Psoas muscle (tissue), 8 donors: ENCODE data around the gene IFNLR1. TPM values are rescaled to one million over a fixed set of nuclear protein-coding genes. Genes with fewer than 3 reads are reported as not detected.

Experiments
- ATAC-seq, 4 donors: fragments of 200-7000 bp; cut with Tn5 transposase; one replicate each; pipeline ENCODE4 v1.9.1; 2020; ENCODE audit warnings: moderate library complexity in 3 of 4, mild to moderate bottlenecking in 2 of 4
- DNase-seq, 2 donors: peaks; one replicate each; pipeline ENCODE4 v3.0.0-alpha.2; 2020
- H3K27ac ChIP-seq: fragments of 200-600 bp; one replicate; pipeline ENCODE4 v1.8.0; 2022
- H3K27me3 ChIP-seq, 3 donors: fragments of 200-600 bp in 1 of 3; one replicate each; pipeline versions ENCODE4 v1.6.1 to v1.8.0; 2013 to 2022; ENCODE audit warnings: low read length in 2 of 3, mild to moderate bottlenecking in 2 of 3, moderate library complexity in 1 of 3; ENCODE audit not compliant: insufficient read depth in 3 of 3
- H3K36me3 ChIP-seq, 2 donors: fragments of 200-600 bp in 1 of 2; one replicate each; pipeline versions ENCODE4 v1.6.1 to v1.8.0; 2013 to 2022; ENCODE audit warnings: low read depth in 1 of 2, mild to moderate bottlenecking in 1 of 2, moderate library complexity in 1 of 2; ENCODE audit not compliant: insufficient read depth in 1 of 2
- H3K4me1 ChIP-seq: fragments of 200-600 bp; one replicate; pipeline ENCODE4 v1.8.0; 2022
- H3K4me3 ChIP-seq: fragments of 200-600 bp; one replicate; pipeline ENCODE4 v1.8.0; 2022; ENCODE audit warnings: mild to moderate bottlenecking
- H3K9me3 ChIP-seq: fragments of 200-600 bp; one replicate; pipeline ENCODE4 v1.8.0; 2022
- WGBS, 3 donors: extraction: QIAGEN DNeasy Blood & Tissue Kit; methylation state at CpG; one replicate each; pipeline versions ENCODE4 v1.1.6 to v1.1.7; 2013; 5-methylcytosine and 5-hydroxymethylcytosine counted together
- intact Hi-C, 2 donors: fragments of 100-400 bp; cut with DNase I; formaldehyde crosslinking; loops; one replicate each; pipeline versions ENCODE4 v1.11.0 to v1.14.2; 2022
- polyA plus RNA-seq, 3 donors: library from polyadenylated mRNA; stranded (reverse); fragments of 200-250 nt; gene quantifications; one replicate each; pipeline ENCODE4 v1.2.3, GENCODE V29; 2013
- total RNA-seq, 4 donors: library from RNA; stranded (reverse); fragmentation: NEBNext Ultra II Directional in 2 of 4; extraction: Animal tissue kit (Norgen Biotek cat#: 25700) in 2 of 4; gene quantifications; one replicate each; pipeline versions ENCODE4 v1.2.1 to v1.2.4, GENCODE V29; 2021 to 2023
- TF ChIP-seq, protein P1 (sequence below): fragments of 200-600 bp; IDR thresholded peaks from one replicate; pipeline ENCODE4 v1.8.0; 2022; ENCODE audit warnings: antibody characterized with exemption
- donor health status: healthy with polysubstance abuse.
- donor health status: DM: no; HTN: no; CAD: no; lungs with moderate emphysema.
- donor health status: Bipolar disorder and iron deficiency.
- donor health status: healthy.
- donor health status: DM: yes; HTN: yes; CAD: no.
- donor health status: DM: no; HTN: no; CAD: no.
- donor health status: DM: no; HTN: no; CAD: no.
- donor health status: DM: yes; HTN: yes; CAD: no.

IFNLR1 gene
- total and polyA plus RNA-seq, 7 donors, result 0.05 to 3.9 (median 1.9) TPM

DNA sequence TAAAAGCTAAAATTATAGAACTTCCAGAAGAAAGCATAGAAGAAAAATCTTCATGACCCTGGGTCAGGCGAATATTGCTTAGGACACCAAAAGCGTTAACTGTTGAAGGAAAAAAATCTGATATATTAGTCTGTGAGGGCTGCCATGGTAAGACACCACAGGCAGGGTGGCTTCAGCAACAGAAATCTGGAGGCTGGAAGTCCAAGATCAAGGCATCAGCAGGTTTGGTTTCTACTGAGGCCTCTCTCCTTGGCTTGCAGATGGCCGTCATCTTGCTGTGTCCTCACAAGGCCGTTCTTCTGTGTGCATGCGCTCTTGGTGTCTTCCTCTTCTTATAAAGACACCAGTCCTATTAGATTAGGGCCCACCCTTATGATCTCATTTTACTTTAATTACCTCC lies 14.5 kb downstream of the IFNLR1 start:
- Histone ChIP-seq H3K36me3 (no peaks in the 10 kb centered on the region), H3K9me3 (no peaks in the 10 kb centered on the region), H3K27me3 (no peaks in the 10 kb centered on the region), H3K27ac (no peak overlapping the region), H3K4me1 (peaks cover 4% of the 10 kb centered on the region), H3K4me3 (no peak overlapping the region)
- intact Hi-C loops, result no loop called here
- TF ChIP-seq, protein P1, sequence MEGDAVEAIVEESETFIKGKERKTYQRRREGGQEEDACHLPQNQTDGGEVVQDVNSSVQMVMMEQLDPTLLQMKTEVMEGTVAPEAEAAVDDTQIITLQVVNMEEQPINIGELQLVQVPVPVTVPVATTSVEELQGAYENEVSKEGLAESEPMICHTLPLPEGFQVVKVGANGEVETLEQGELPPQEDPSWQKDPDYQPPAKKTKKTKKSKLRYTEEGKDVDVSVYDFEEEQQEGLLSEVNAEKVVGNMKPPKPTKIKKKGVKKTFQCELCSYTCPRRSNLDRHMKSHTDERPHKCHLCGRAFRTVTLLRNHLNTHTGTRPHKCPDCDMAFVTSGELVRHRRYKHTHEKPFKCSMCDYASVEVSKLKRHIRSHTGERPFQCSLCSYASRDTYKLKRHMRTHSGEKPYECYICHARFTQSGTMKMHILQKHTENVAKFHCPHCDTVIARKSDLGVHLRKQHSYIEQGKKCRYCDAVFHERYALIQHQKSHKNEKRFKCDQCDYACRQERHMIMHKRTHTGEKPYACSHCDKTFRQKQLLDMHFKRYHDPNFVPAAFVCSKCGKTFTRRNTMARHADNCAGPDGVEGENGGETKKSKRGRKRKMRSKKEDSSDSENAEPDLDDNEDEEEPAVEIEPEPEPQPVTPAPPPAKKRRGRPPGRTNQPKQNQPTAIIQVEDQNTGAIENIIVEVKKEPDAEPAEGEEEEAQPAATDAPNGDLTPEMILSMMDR, result no peak
- ATAC-seq (no peak), DNase-seq (no peak)
- 94 to 98% (median 97%) methylated on average over 5 of the region's 5 CpGs for WGBS, 3 donors

DNA sequence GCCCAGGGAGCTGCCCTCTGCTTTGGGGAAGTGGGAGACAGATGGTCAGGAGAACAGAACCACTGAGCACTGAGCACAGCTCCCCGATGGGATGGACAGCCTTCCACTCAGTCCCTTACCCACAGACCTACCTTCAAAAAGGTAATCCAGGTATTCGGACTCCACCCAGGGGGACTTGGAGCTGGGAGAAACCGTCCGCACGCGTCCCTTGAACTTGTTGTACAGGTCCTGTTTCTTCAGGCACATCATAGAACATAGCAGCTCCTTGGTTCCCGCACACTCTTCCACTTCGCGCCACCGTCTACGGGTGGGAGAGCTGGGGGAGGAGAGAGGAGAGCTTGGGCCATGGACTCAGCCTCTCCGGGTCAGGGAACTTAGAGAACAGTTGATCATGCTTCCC lies 17.8 kb downstream of the IFNLR1 start:
- DNase-seq (no peak), ATAC-seq (no peak)
- intact Hi-C loops, result no loop called here
- no peak overlapping the region for H3K4me3 ChIP-seq
- no peaks in the 10 kb centered on the region for H3K36me3 ChIP-seq
- TF ChIP-seq, protein P1, result no peak
- no peak overlapping the region for H3K27ac ChIP-seq
- no peaks in the 10 kb centered on the region for H3K27me3 ChIP-seq
- peaks cover 8% of the 10 kb centered on the region for H3K4me1 ChIP-seq
- 90 to 96% (median 95%) methylated on average over 11 to 12 of the region's 12 CpGs for WGBS, 3 donors
- H3K9me3 ChIP-seq, result no peaks in the 10 kb centered on the region

DNA sequence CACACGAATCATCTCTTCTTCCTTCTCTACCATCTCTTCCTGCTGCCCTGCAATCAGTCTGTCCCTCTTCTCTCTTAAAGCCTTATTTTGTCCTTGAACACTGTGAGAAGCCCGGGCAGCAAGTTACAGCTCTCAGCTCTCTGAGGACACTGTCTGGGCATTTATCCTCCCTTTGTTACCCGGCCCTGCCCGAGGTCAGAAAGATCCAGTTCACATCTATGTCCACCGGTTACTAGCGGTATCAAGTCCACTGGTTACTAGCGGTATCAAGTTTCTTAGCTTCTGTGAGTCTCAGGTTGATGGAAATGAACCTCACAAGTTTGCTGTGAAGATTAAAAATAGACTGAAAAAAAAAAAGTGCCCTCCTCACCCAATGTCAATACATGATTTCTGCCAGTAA lies 18.8 kb downstream of the IFNLR1 start:
- Histone ChIP-seq H3K36me3 (no peaks in the 10 kb centered on the region), H3K4me3 (no peak overlapping the region), H3K9me3 (no peaks in the 10 kb centered on the region), H3K4me1 (peaks cover 8% of the 10 kb centered on the region), H3K27me3 (no peaks in the 10 kb centered on the region), H3K27ac (no peak overlapping the region)
- intact Hi-C loops, result no loop called here
- WGBS, 3 donors, result 26 to 41% (median 32%) methylated on average over 7 of the region's 7 CpGs
- DNase-seq, result no peak
- ATAC-seq, result peak; percentile 57 to 91 (median 79)
- TF ChIP-seq, protein P1, result no peak

DNA sequence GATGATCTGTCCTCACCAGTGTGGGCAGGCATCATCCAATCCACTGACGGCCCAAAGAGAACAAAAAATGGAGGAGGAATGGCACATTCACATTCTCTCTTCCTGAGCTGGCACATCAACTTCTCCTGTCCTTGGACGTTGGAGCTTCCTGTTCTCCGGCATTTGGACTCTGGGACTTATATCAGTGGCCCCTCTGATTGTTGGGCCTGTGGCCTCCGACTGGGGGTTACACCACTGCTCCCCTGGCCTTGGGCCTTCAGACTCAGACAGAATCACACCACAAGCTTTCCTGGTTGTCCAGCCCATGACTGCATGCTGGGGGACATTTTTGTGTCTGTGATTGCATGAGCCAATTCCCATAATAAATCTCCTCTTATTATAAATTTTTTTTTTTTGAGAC lies 20.1 kb downstream of the IFNLR1 start:
- Histone ChIP-seq H3K36me3 (no peaks in the 10 kb centered on the region), H3K9me3 (no peaks in the 10 kb centered on the region), H3K27me3 (no peaks in the 10 kb centered on the region), H3K27ac (no peak overlapping the region), H3K4me3 (no peak overlapping the region), H3K4me1 (peaks cover 8% of the 10 kb centered on the region)
- DNase-seq (no peak), ATAC-seq (no peak)
- 56 to 59% (median 56%) methylated on average over 4 of the region's 4 CpGs for WGBS, 3 donors
- TF ChIP-seq, protein P1, result no peak
- intact Hi-C loops, result no loop called here

DNA sequence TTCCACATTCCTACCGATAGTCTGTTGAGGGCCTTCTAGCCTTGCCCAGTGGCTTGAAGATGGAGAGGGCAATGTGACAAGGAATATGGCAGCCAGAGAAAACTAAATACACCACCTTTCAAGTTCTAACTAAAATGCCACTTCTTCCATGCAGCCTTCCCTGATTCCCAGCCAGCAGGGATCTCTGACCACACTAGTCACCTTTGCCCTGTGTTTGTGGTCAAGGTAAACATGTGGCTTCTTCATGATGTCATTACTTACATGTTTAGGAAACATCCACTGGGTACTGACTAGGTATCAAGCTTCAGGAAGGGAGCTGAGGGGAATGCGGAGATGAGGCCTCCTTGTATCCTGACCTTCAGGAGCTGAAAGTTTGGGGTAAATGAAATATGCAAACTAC lies 21.6 kb downstream of the IFNLR1 start:
- 94 to 98% (median 98%) methylated on average over 2 of the region's 2 CpGs for WGBS, 3 donors
- Histone ChIP-seq H3K4me3 (no peak overlapping the region), H3K27me3 (no peaks in the 10 kb centered on the region), H3K27ac (no peak overlapping the region), H3K4me1 (peaks cover 8% of the 10 kb centered on the region), H3K36me3 (no peaks in the 10 kb centered on the region), H3K9me3 (no peaks in the 10 kb centered on the region)
- ATAC-seq, result no peak
- intact Hi-C loops, result no loop called here
- DNase-seq, result no peak
- TF ChIP-seq, protein P1, result no peak
